ENCODE results near the gene DIS3L2.
"Not testable (repeated sequence)": the region's sequence is repeated elsewhere in the genome, so short reads cannot be mapped to it uniquely, and the experiment has no call there.

DIS3L2 gene

DNA sequence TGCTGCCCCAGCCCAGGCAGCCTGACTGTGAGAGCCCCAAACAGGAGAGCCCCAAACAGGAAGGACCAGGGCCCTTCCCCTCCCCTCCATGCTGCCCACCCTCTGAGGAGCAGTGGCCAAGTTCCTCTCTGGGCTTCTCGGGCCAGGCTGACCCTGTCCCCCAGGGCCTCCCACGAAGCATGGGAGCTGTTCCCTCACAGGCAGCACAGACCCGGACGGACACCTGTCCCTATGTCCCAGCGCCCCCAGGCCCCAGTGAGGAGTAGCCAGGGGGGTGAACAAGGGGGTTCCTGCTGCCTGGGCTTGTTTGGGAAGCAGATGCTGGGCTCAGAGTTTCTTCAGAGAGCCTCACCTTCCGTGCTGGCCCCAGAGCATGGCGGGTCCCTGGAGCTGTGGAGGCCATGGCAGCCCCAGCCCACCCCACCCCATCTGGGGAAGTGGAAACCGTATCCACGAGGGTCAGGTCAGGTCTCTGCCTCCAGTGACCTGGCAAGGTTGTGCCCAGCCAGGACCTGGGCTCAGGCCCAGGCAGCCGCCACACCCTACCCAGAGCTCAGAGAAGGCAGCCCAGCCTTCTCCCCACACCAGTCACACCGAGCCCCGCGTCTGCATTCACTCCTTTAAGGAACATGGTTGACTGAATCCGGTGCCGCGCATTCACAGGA, 376.7 kb downstream of the DIS3L2 start:
- DNase-seq, result not testable (repeated sequence)

DNA sequence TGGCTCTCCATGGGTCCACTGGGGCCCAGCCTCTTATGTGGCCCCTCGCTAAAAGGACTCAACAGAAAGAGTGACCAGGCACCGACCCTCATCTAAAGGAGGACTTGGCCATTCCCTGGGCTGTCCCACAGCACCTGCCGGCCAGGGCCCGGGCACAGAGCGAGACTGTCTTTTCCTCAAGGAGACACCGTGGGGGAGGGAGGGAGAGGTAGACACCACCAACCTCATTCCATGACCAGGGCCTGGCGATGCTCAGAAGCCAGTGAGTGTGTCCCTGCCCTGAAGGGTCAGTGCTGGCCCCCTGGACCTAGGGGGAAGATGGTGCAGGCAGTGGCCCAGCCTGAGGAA, 377.2 kb downstream of the DIS3L2 start:
- DNase-seq, result no peak

DNA sequence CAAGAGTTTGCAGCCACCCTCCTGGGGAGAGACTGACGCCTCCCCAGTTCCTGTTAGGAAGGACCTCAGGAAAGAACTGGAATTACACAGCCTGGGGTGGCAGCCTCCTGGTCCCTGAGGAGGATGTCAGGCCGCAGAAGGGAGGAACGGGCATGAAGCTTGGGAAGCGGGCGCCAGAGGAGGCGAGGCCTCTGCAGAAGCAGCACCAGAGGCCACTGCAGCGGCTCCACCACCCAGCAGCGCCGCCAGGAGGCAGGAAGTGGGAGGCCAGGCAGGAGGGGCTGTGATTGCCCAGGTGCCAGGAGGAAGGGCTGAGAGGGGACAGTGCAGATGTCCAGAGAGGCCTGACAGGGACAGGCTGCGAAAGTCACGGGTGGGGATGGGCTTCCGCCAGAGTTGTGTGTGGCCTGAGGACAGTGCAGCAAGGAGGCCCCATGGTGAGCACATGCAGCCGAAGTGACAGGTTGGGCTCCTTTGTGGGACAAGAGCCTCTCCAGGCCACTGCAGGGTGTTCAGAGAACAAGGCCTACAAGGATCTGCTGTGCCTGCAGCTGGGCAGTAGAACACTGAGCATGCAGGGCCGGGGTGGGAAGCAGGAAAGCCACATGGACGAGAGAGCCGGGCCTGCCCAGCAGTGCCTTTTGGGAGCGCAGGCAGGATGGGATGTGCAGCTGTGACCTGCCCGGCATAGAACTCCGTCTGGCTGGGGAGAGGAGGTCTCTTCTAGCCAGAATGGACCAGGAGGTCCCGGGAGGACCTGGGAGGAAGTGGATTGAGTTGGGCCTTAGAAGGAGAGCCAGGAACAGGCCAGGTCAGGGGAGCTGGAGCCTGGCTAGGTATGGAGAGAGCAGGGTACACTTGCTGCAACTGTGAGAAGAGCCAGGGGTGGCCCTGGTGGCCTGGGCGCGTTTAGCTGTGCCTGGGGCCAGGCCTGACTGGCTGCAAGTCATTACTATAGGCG, 377.9 kb downstream of the DIS3L2 start:
- no peak for DNase-seq

DNA sequence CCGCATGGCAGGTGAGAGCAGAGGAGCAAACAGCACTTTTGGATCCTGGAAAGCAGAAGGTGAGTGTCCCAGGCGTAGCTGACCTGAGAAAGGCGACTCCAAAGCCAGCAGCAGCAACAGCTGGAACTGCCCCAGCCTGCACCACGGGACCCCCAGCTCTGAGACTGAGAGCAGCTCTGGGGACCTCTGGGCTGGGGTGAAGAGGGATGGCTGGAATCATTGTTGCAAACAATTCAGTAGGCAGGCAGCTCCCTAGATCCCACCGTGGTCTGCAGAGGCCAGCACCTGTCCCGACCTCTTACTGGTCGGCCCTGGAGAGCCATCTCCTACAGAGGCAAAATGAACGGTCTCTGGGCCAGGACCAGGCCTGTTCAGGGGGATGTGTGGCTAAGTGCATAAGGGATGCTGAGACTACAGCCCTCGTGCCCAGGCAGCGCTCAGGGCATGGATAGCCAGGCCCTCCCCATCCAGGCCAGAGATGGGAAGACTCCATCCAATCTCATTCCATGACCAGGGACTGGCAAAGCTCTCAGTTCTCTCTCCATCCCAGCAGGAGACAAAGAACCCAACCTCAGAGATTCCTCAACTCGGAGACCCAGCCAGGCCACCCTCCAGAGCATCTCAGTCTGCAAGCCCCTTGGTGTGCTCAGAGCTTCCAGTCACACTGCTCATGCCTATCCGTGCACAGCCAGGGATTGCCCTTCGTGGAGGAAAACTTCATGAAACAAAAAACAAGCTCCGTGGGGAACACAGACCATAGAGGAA, 378.8 kb downstream of the DIS3L2 start:
- DNase-seq, result no peak

DNA sequence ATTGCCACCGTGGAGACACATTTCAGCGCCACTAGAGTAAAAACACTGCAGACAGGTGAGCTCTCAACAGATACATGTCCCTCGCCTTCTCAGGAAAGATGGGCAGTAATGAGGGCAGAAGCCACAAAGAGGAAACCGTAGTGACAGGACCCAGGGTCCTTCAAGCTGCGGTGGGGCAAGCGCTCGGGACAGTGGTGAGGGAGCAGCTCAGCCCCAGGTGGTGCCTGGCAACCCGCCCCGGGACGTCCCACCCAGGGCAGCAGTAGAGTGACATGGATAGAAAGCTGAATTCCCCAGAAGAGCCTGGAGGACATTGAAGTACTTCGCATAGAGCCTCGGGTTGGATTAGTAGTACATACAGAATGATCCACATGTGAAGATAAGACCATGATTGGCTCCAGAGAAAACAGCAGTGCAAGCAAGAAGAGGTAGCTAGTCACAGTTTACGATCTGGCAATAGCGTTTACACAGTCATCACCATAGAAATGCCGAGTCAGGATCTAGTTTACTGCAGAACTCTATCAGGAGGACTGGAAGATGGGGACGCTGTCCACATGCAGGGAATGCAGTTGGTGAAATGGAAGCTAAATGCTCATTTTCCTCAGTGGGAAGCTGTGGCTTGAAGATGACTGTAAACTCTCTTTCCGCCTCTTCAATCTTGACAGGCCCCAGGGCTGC, 379.7 kb downstream of the DIS3L2 start:
- DNase-seq, result no peak

DNA sequence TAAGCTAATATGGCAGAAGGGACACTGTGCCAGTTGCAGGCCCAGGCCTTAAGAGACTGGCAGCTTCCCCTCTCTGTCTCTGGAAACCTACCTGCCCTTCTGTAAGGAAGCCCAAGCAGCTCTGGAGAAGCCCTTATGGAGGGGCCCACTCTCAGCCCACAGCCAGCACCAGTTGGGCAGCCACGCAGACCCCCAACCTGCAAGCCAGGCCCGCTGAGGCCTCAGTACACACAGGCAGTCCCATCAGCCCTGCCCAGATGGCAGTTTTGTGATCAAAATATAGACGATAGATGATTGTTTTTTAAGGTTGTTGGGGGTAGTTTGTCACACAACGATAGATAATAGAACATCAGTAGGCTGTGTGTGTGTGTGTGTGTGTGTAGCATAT, 380.2 kb downstream of the DIS3L2 start:
- DNase-seq, result no peak

DNA sequence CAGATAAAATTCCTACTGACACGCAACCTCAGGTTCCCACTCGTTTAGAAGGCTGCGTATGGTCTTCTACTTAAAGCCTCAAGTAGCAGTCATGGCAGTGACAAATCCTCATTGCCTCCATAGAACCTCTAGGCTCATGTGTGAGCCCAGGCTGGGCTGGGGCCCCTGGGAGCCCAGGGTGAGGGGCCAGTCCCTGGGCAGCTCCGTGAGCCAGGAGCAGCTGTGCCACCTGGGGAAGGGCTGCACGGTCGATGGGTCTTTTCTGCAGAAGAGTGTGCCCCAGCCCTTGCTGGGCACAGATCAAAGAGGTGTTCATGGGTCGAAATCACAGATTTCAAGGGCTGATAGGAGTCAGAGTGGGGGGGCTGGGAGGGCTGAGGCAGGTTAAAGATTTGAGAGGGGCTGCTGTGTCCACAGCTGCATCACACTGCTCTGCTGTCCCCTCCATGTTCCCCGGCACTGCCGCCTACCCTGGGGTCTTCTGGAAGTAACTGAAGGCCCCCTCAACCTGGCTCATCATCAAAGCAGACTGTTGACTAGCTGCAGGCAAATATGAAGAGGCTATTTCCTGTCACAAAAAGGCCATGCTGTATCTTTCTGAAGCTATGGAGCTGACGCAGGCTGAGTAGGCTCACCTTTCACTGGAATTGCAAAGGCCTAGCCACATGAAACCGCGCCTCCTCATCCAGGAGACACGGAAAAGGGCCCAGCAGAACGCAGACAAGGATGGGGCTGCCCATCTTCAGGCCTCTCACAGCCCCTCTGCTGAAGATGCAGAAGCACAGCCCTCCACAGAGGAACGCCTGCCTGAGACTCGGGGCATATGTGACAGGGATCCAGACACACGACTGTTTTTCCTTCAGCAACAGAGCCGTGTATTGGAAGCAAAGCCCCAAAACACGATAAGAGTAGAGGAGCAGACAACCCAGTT, 381.4 kb downstream of the DIS3L2 start:
- no peak for DNase-seq

DNA sequence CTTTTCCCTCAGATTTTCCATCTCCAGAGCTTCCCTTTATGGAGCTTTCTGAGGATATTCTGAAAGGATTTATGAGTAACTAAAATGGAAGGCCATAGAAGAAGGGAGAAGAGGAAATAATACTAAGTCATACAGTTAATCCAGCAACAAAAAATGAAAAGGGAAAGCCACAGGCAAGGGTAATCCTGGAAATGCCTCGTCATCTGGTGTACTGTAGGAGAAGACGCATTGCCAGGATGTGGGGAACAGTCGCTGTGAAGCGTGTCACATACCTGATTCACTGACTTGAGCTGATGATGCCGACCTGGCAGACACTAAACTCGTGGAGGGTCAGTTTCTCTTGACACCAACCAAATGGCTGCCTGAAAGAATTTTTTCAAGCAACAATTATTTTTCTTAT, 382.3 kb downstream of the DIS3L2 start:
- no peak for DNase-seq

DNA sequence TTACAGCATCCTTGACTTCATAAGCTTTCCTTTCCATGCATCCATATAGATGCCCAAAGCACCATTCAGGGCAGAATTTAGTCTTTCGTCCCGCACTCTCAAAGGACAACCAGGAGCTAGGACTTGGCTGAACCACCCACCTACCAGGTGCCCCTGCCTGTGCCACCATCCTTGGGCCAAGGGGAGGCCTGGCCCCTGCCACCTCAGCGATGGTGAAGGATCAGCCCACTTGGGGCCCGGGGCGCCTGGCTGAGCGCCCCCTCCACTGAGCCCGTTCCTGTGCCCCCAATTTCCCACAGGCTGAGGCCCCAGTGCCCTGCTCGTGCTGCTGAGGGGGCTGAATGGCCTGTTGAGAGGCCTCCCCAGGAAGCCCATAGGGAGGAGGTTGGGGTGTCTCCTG, 383.7 kb downstream of the DIS3L2 start:
- DNase-seq, result no peak

DNA sequence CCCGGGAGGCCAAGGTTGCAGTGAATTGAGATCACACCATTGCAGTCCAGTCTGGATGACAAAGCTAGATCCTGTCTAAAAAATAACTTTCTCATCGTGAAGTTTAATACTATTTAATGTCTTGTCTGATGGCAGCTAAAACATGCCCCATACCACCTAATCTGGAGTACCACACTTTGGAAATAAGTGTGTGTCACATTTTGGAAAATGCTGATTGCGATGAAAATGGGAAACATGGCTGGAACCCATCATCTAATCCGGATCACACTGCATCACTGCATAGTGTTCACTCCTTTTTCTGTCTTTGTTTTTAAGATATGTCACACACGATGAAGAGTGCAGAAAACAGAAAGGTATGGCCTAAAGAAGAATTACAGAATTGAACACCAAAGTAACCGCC, 385.9 kb downstream of the DIS3L2 start:
- no peak for DNase-seq

DNA sequence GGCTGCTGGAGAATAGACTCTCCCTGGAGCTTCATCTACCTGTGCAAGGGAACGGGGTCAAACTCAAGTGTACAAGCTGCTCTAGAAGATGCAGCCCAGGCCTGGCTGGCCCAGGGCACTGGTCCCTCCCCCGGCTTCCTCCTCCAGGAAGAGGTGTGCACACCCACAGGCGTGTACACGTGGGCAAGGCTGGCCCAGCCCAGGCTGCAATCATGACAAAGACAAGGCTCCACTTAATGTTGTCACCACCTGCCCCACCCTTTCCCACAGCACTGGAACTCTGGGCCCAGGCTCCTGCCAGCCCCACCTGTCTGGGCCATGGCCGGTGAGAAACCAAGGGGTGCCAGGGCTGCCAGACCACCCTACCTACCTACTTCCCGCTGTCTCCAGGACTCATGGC, 387.4 kb downstream of the DIS3L2 start:
- DNase-seq, result no peak

DNA sequence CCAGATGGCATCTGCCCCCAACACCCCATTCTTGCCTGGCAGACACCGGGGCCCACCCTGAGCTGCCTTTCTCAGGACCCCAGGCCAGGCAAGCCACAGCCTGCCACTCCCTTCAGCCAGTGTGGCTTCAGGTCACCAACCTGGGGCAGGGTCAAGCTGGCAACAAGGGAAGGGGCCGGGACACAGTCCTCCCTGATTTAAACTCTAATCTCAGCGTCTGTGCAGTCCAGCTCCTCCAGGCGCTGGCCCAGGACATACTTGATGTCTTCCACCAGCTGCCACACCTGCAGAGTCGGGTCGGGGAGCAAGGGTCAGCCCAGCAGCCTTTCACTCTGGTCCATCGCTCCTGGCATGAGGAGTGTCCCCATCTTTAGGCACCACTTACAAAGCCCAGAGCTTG, 388.0 kb downstream of the DIS3L2 start:
- no peak for DNase-seq

DNA sequence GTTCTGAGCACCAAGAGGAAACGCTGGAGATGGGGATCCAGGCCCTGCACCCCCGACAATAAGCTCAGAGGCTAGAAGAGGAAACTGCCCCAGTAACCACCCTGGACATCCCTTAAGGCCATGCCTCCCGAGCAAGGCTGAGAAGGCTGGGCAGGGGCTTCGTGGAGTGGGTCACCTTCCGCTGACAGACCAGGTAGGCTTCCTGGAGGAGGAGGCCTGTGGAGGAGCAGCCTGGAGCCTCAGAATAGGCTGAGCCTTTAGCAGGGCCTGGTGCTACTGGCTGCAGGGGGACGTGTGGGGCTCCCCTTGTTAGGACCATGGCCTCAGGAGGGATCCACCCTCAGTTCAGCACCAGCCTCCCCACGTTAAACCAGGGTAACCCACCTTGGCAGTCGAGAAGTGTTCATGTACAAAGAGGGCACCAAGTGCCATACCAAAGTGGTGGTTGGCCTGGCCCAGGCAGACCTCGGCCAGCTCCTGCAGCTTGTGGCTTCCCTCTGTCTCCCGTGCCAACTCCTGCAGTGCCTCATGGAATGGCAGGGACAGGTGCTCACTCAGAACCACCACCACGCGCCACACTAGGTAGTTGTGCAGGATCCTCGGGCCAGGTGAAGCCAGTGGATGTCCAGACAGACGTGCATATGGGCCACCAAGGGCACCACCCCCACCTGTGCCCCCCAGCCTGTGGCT, 388.6 kb downstream of the DIS3L2 start:
- no peak for DNase-seq

DNA sequence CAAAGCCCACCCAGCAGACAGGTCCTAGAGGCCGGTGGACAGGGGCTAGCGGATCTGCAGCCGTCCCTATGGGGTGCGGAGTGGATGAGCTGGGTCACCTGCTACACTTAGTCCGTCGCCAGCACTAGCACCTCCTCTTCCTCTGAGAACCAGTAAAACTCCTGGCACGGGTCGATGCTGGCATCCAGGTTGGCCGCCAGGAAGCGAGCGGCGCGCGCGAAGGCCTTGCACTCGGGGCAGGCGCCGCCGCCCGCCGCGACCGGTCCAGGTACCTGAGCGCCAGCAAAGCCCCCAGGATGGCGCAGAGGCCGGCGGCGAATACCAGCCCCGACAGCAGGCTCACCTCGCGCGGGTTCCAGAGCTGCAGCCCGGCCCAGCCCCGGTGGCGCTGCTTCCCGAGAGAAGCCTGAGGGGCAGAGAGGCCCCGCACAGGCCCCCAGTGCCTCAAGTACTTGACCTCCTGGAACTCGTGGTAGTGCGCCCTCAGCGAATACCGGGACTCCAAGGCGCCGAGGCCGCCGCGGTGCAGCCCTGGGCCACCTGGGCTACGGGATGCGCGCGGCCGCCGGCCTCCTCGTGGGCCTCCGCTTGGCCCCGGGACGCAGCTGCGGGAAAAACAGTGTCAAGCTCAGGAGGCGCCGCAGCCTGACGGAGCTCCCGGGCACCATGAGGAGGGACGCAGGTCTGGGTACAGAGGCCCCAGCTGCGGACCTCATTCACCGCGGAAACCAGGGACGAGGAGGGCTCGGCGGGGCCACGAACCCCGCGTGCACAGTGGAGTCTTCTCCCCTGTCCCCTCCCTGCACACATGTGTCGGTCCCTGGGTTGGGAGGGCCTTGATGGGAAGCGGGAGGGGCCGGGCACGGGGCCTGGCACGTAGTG, 389.5 kb downstream of the DIS3L2 start:
- DNase-seq, result no peak

DNA sequence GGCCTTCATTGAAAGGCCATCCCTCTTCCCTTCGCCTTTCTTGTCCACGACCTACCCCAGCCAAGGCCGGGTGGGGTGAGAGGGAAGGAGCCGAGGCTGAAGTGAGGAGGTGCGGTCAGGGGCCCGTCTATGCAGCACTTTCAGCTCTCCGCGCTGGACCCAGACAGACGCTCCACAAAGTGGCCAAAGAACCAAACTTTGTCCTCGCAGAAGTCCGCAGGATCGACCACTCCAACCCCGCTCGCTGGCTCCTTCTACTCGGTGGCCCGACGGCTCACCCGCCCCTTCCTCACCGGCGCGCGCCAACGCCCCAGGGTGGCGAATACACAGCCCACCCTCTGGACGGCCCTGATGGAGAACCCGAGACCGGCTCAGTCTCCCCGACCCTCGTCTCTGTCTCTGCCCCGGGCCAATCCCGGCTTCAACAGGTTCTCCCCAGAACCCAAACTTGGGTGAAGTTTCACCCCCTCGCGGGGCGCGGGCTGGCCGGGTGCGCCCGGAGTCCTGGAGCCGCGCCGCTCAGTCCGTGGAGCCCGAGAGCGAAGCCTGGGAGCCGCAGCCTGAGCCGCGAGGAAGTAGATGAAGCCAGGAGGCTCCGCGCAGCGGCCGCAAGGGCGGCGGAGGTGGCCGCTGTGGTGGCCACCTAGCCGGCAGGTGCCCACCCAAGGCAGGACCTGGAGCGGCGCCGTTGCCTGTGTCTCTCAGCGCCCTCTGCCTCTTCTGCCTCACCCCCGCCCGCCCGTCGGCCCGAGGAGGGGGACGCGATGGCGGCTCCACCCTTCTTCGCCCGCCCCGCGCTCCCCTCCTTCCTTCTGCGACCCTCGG, 390.4 kb downstream of the DIS3L2 start:
- DNase-seq, result no peak

DNA sequence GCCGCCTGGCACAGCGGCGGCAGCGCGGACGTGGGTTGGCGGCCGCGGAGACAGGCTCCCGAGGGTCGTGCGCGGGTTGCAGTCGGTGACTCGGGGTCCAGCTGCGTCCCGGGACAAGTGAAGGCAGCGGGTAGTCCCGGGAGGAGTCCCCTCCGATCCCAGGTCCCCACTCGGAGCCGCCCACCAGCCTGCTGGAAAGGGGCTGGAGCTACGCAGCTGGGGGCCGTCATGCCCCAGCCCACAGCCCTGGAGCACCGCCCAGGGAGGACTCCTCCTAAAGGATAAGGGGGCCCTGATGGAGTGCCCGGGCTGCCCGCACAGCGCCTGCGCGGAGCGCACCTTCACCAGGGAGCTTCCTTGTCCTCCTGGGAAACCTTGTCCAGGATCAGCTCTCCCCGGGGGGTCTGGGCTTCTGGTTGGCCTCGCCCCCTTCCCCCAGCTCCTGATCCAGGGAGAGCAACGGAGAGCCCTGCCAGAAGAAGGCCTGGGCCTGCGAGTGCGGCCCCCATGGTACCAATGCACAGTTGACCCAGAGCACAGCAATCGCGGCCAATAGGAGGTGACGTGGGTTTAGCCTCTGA, 391.1 kb downstream of the DIS3L2 start:
- no peak for DNase-seq

DNA sequence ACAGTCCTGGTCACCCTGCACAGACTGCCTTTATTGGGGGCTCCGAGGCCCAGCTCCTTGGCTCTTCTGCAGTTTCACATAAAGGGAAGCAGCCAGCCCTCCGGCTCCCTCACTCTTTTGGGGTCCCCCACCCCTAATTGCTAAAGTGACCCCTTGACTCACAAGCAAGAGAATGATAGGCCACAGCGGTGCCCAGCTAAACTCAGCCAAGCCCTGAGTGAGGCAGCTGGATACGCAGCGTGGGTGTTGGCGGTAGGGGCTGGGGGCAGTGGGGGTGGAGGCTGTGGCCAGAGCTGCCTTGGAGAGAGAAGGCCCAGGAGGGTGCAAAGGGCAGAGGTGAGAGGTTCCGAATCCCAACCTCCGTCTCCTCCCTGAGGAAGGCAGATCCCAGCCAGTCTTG, 391.6 kb downstream of the DIS3L2 start:
- DNase-seq, result no peak

DNA sequence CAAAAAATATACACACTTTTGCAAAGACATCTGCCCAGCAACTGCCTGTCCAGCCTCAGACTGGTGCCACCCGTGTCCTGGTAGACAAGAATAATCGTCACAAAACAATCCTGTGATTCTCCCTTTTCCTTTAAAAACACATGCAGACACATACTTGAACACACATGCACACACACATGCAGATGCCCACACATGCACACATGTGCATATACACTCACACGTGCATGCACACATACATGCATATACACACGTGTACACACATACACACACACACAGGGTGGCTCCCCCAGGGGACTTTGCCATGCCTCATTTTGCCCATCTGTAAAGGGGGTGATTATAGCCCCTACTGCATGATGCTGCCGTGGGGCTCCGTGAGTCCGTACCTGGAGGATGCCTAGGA, 392.1 kb downstream of the DIS3L2 start:
- no peak for DNase-seq

DNA sequence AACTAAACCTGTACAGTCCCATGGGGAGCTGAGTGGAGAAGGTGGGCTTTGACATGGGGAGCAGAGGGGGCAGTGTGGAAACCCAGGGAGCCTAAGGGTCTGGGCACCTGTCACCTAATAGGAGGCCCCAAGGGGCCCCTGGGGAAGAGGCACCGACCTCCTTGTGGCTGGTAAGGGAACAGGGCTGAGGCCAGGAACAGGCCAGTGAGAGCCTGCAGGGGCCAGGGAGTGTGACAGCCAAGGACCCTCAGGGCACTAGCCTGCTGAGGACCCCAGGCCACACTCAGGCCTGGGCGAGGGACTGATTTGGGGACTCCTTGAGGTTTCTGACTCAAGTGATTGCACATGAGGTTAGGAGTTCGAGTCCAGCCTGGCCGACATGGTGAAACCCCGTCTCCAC, 392.6 kb downstream of the DIS3L2 start:
- no peak for DNase-seq
